K562 (cell line): Measurements from ENCODE around the gene SEC63.
"Not testable (repeated sequence)": the region's sequence is repeated elsewhere in the genome, so short reads cannot be mapped to it uniquely, and the experiment has no call there.

Source experiments
- ASH1L ChIP-seq: fragments of 450-650 bp; IDR thresholded peaks from 2 replicates; pipeline ENCODE4 v1.6.1; 2018; ENCODE audit warnings: borderline replicate concordance, mild to moderate bottlenecking, low read depth; ENCODE audit not compliant: partially characterized antibody
- CEBPZ ChIP-seq: fragments of 150-350 bp; IDR thresholded peaks from 2 replicates; pipeline ENCODE4 v1.6.1; 2014; ENCODE audit warnings: low read depth, mild to moderate bottlenecking, low read length, borderline replicate concordance
- EZH2 ChIP-seq: IDR thresholded peaks from 2 replicates; pipeline ENCODE4 v1.6.1; 2012; ENCODE audit warnings: low read depth, mild to moderate bottlenecking, inconsistent platforms, low read length, borderline replicate concordance
- GABPB1 ChIP-seq: sonication (generic); formaldehyde crosslinking; IDR thresholded peaks from 2 replicates; pipeline ENCODE4 v1.8.0; 2022; ENCODE audit warnings: mild to moderate bottlenecking, missing genetic modification reagents
- KLF16 ChIP-seq: IDR thresholded peaks from 2 replicates; pipeline ENCODE4 v1.6.1; 2016; ENCODE audit warnings: antibody characterized with exemption
- ZBTB33 ChIP-seq: sonication (generic); formaldehyde crosslinking; IDR thresholded peaks from 2 replicates; pipeline ENCODE4 v1.8.1; 2023; ENCODE audit warnings: mild to moderate bottlenecking, missing genetic modification reagents
- ZNF146 ChIP-seq: IDR thresholded peaks from one replicate; pipeline ENCODE4 v1.6.1; 2018; ENCODE audit warnings: missing compliant biosample characterization; ENCODE audit not compliant: unreplicated experiment
- ZNF699 ChIP-seq: fragments of 250-450 bp; sonication (Bioruptor Pico); IDR thresholded peaks from 2 replicates; pipeline ENCODE4 v1.8.0; 2021; ENCODE audit warnings: mild to moderate bottlenecking, moderate library complexity; ENCODE audit not compliant: insufficient replicate concordance

- not testable (repeated sequence) for TF ChIP-seq CEBPZ; GABPB1; ASH1L; ZNF699 (CRISPR knock-in tag); KLF16; ZBTB33 (CRISPR knock-in tag); EZH2; ZNF146 (CRISPR knock-in tag)
Measured at GRCh38 chr6:107860144-107860543, 97.9 kb downstream of the SEC63 start.
